HepG2 (cell line): Measurements from ENCODE around the gene NBEAL1. TPM values are rescaled to one million over a fixed set of nuclear protein-coding genes. Genes with fewer than 3 reads are reported as not detected.

Experiments
- ATAC-seq: fragments of 200-7000 bp; cut with Tn5 transposase; 3 replicates; pipeline ENCODE4 v1.9.1; 2020; ENCODE audit warnings: mild to moderate bottlenecking, moderate library complexity
- BruUV-seq: library from RNA; stranded (reverse); fragments of 400-500 nt; replicated peaks from 2 replicates; lab custom pipeline; 2021; lab: Mats Ljungman, UMichigan
- CTCF ChIA-PET: fragments of 300-600 bp; formaldehyde crosslinking; extraction: SDS; loops from one replicate; lab custom pipeline; 2021; ENCODE audit warnings: low total read pairs, inconsistent platforms, low intra/inter-chr PET ratio; lab: Yijun Ruan, JAX
- POLR2A ChIA-PET: fragments of 350-600 bp; sonication (Branson Sonifier 250); formaldehyde crosslinking; loops from one replicate; lab custom pipeline; 2020; ENCODE audit warnings: antibody characterized with exemption, inconsistent platforms; lab: Yijun Ruan, JAX
- DNase-seq: peaks from one replicate; pipeline ENCODE4 v3.0.0-alpha.2; 2015; ENCODE audit warnings: low spot score
- FAIRE-seq: peaks from 3 replicates; lab custom pipeline; 2011; peaks lifted over from hg19 to GRCh38; lab: Jason Lieb, UNC
- H2AFZ ChIP-seq: one replicate; pipeline ENCODE4 v1.6.1; 2011; ENCODE audit warnings: low read length, inconsistent platforms
- H3K27ac ChIP-seq: fragments of 300-600 bp; 3 replicates; pipeline ENCODE4 v1.8.0; 2011; ENCODE audit warnings: mixed run types, mild to moderate bottlenecking, mixed read lengths, low read length, inconsistent platforms; ENCODE audit not compliant: insufficient read depth; ENCODE audit errors: extremely low read length
- H3K27me3 ChIP-seq, 2 experiments: fragments of 200-600 bp in 1 of 2; 2 replicates in 1 of 2; 3 replicates in 1 of 2; pipeline versions ENCODE4 v1.6.0 to v1.8.0; 2011; ENCODE audit warnings: low read length in 2 of 2, mild to moderate bottlenecking in 2 of 2, moderate library complexity in 2 of 2, inconsistent platforms in 1 of 2; ENCODE audit not compliant: insufficient read depth in 2 of 2, control insufficient read depth in 1 of 2
- H3K36me3 ChIP-seq, 2 experiments: fragments of 200-600 bp in 1 of 2; replicated peaks in 1 of 2; 2 replicates in 1 of 2; 3 replicates in 1 of 2; pipeline versions ENCODE4 v1.5.1 to v1.8.0; 2011; ENCODE audit warnings: low read length in 2 of 2, inconsistent platforms in 1 of 2; ENCODE audit not compliant: insufficient read depth in 2 of 2, control insufficient read depth in 1 of 2
- H3K4me1 ChIP-seq: 2 replicates; pipeline ENCODE4 v1.5.1; 2012; ENCODE audit warnings: low read length, inconsistent platforms; ENCODE audit not compliant: insufficient read depth
- H3K4me2 ChIP-seq: 2 replicates; pipeline ENCODE4 v1.6.0; 2011; ENCODE audit warnings: low read depth, low read length, inconsistent platforms
- H3K4me3 ChIP-seq, 3 experiments: fragments of 200-600 bp in 1 of 3; sonication (generic), shearing (Covaris generic) in 1 of 3; replicated peaks in 1 of 3; 2 replicates each; pipeline ENCODE4 v1.5.1; 2011 to 2016; ENCODE audit warnings: low read length in 3 of 3, inconsistent platforms in 2 of 3, low read depth in 2 of 3, mild to moderate bottlenecking in 2 of 3, control low read depth in 1 of 3, mixed read lengths in 1 of 3; ENCODE audit not compliant: insufficient read depth in 1 of 3
- H3K79me2 ChIP-seq: one replicate; pipeline ENCODE4 v1.6.1; 2011; ENCODE audit warnings: low read length, inconsistent platforms; ENCODE audit not compliant: insufficient read depth
- H3K9ac ChIP-seq: 2 replicates; pipeline ENCODE4 v1.6.0; 2011; ENCODE audit warnings: mild to moderate bottlenecking, low read depth, low read length, inconsistent platforms; ENCODE audit not compliant: insufficient read depth
- H3K9me3 ChIP-seq: 2 replicates; pipeline ENCODE4 v1.5.1; 2012; ENCODE audit warnings: mild to moderate bottlenecking, low read length
- H4K20me1 ChIP-seq: 2 replicates; pipeline ENCODE4 v1.6.0; 2011; ENCODE audit warnings: inconsistent platforms, mild to moderate bottlenecking, low read length, moderate library complexity; ENCODE audit not compliant: insufficient read depth
- ATAD3A ChIP-seq: sonication (generic); formaldehyde crosslinking; IDR thresholded peaks from 2 replicates; pipeline ENCODE4 v1.4.0; 2020; ENCODE audit warnings: missing genetic modification reagents
- CENPX ChIP-seq: sonication (generic); formaldehyde crosslinking; IDR thresholded peaks from 2 replicates; pipeline ENCODE4 v1.9.0; 2021; ENCODE audit warnings: mild to moderate bottlenecking, missing genetic modification reagents, moderate library complexity
- FOXP4 ChIP-seq: sonication (generic); formaldehyde crosslinking; IDR thresholded peaks from 2 replicates; pipeline ENCODE4 v1.4.0; 2020; ENCODE audit warnings: missing genetic modification reagents
- MED8 ChIP-seq: sonication (generic); formaldehyde crosslinking; IDR thresholded peaks from 2 replicates; pipeline ENCODE4 v1.8.1; 2023; ENCODE audit warnings: mild to moderate bottlenecking, missing genetic modification reagents; ENCODE audit not compliant: insufficient replicate concordance
- MEIS1 ChIP-seq: sonication (generic); formaldehyde crosslinking; IDR thresholded peaks from 2 replicates; pipeline ENCODE4 v1.9.0; 2021; ENCODE audit warnings: mild to moderate bottlenecking, missing genetic modification reagents, moderate library complexity, borderline replicate concordance
- NR2F2 ChIP-seq: IDR thresholded peaks from 2 replicates; pipeline ENCODE4 v1.6.1; 2012; ENCODE audit warnings: low read depth, inconsistent platforms, borderline replicate concordance
- PLRG1 ChIP-seq: fragments of 450-650 bp; conservative IDR thresholded peaks from 2 replicates; pipeline ENCODE4 v1.6.1; 2016
- POLR2AphosphoS2 ChIP-seq: IDR thresholded peaks from 2 replicates; pipeline ENCODE4 v1.6.1; 2011; ENCODE audit warnings: low read depth, low read length, improper control_type of control experiment
- PREB ChIP-seq: sonication (generic); formaldehyde crosslinking; IDR thresholded peaks from 2 replicates; pipeline ENCODE4 v1.4.0; 2020; ENCODE audit warnings: missing genetic modification reagents
- STAT6 ChIP-seq: sonication (generic); formaldehyde crosslinking; IDR thresholded peaks from 2 replicates; pipeline ENCODE4 v1.4.0; 2020; ENCODE audit warnings: missing genetic modification reagents, mild to moderate bottlenecking, borderline replicate concordance
- TMF1 ChIP-seq: sonication (generic); formaldehyde crosslinking; IDR thresholded peaks from 2 replicates; pipeline ENCODE4 v1.8.1; 2022; ENCODE audit warnings: low read depth, missing genetic modification reagents
- ZFP90 ChIP-seq: sonication (generic); formaldehyde crosslinking; IDR thresholded peaks from 2 replicates; pipeline ENCODE4 v1.8.0; 2022; ENCODE audit warnings: missing genetic modification reagents, mild to moderate bottlenecking, inconsistent platforms, borderline replicate concordance
- ZNF17 ChIP-seq: sonication (generic); formaldehyde crosslinking; IDR thresholded peaks from 2 replicates; pipeline ENCODE4 v1.5.0; 2020; ENCODE audit warnings: mild to moderate bottlenecking, missing genetic modification reagents
- ZNF343 ChIP-seq: sonication (generic); formaldehyde crosslinking; IDR thresholded peaks from 2 replicates; pipeline ENCODE4 v1.4.0; 2020; ENCODE audit warnings: mild to moderate bottlenecking, missing genetic modification reagents
- WGBS: methylation state at CpG from one replicate; pipeline ENCODE4 v1.1.6; 2017; ENCODE audit warnings: low lambda C conversion rate; 5-methylcytosine and 5-hydroxymethylcytosine counted together
- in situ Hi-C: cut with HindIII; loops from 2 replicates; pipeline ENCODE4 v1.10.0; 2017; ENCODE audit warnings: low pct_unique_long_range_greater_than_20kb; ENCODE audit not compliant: extremely low pct_ligation_motif_present
- intact Hi-C: fragments of 100-400 bp; cut with micrococcal nuclease; formaldehyde crosslinking; loops from one replicate; pipeline ENCODE4 v1.10.0; 2022; ENCODE audit not compliant: unreplicated experiment
- polyA plus RNA-seq, 8 experiments: library from polyadenylated mRNA; depleted of rRNA in 3 of 8; stranded (reverse) in 7 of 8; unstranded in 1 of 8; fragments of >200 nt; fragmentation: Illumina TruSeq in 4 of 8; extraction: Trizol in 4 of 8; gene quantifications; 2 replicates each; pipeline versions ENCODE4 v1.2.1 to v1.2.3, GENCODE V29; 2011 to 2016; ENCODE audit warnings: low read depth in 4 of 8, missing spikeins in 1 of 8, mixed read lengths in 1 of 8; ENCODE audit not compliant: insufficient read depth in 1 of 8
- total RNA-seq, 5 experiments: library from RNA; depleted of rRNA; stranded (reverse); fragments of >200 nt; fragmentation: Illumina TruSeq; extraction: Trizol; gene quantifications; 2 replicates each; pipeline ENCODE4 v1.2.3, GENCODE V29; 2016; ENCODE audit warnings: low read depth in 1 of 5

Gene NBEAL1
- total and polyA plus RNA-seq, 2 of the 13 experiments (the other 11 are each of a cell fraction or from before 2014, with no cell fraction given): 6.4 to 15.7 TPM

GRCh38 chr2:203022751-203023150 lies 8.1 kb downstream of the NBEAL1 start:
- WGBS: 98% methylated on average over 1 of the region's 1 CpG
- no peaks in the 10 kb centered on the region for H3K27me3 ChIP-seq
- DNase-seq: no peak
- no peak overlapping the region for H3K9ac ChIP-seq
- H3K9me3 ChIP-seq: no peaks in the 10 kb centered on the region
- no peak overlapping the region for H3K4me2 ChIP-seq
- no peak overlapping the region for H3K27ac ChIP-seq
- intact Hi-C loops (no loop called here), in situ Hi-C loops (no loop called here)
- H3K79me2 ChIP-seq: peaks cover 23% of the 10 kb centered on the region
- no peaks in the 10 kb centered on the region; a peak in 2 of 5 replicates for H3K36me3 ChIP-seq
- H3K4me3 ChIP-seq: no peak overlapping the region
- TF ChIP-seq NR2F2 (no peak), PLRG1 (no peak), FOXP4 (CRISPR knock-in tag) (no peak)
- TF ChIP-seq, all 625 proteins: peak for 0
- ATAC-seq: no peak
- H2AFZ ChIP-seq: no peak overlapping the region
- no TSS peak for BruUV-seq
- ChIA-PET CTCF (no interaction called here), POLR2A (no interaction called here)
- H3K4me1 ChIP-seq: peaks cover 20% of the 10 kb centered on the region
- no peak for FAIRE-seq
- no peaks in the 10 kb centered on the region for H4K20me1 ChIP-seq

- Histone ChIP-seq H3K36me3 (no peaks in the 10 kb centered on the region; a peak in 1 of 5 replicates), H3K4me3 (no peak overlapping the region), H3K9me3 (no peaks in the 10 kb centered on the region), H3K4me2 (no peak overlapping the region), H3K27me3 (no peaks in the 10 kb centered on the region), H4K20me1 (no peaks in the 10 kb centered on the region), H2AFZ (no peak overlapping the region)
- POLR2A ChIA-PET: no interaction called here
- no peak for DNase-seq
- no peak for FAIRE-seq
- in situ Hi-C loops (no loop called here), intact Hi-C loops (no loop called here)
- BruUV-seq: no TSS peak
- TF ChIP-seq ZNF17 (CRISPR knock-in tag) (no peak), TMF1 (CRISPR knock-in tag) (no peak), MED8 (no peak), ZFP90 (CRISPR knock-in tag) (no peak), MEIS1 (CRISPR knock-in tag) (no peak), POLR2AphosphoS2 (no peak), PREB (CRISPR knock-in tag) (no peak), ATAD3A (no peak), ZNF343 (CRISPR knock-in tag) (no peak), CENPX (CRISPR knock-in tag) (no peak), STAT6 (CRISPR knock-in tag) (no peak)
- TF ChIP-seq, all 625 proteins: peak for 0
- Histone ChIP-seq H3K9ac (no peak overlapping the region), H3K79me2 (no peaks in the 10 kb centered on the region), H3K4me1 (no peaks in the 10 kb centered on the region), H3K27ac (no peak overlapping the region)
- ATAC-seq: no peak
- CTCF ChIA-PET: no interaction called here
These were observed 10.9 kb downstream of the NBEAL1 start for GRCh38 chr2:203025592-203025991.
